MCF 10A (cell line): ENCODE results near the gene IST1. TPM values are rescaled to one million over a fixed set of nuclear protein-coding genes. Genes with fewer than 3 reads are reported as not detected.

Experiments used
- BruUV-seq: library from RNA; stranded (reverse); fragments of 400-500 nt; replicated peaks from 2 replicates; lab custom pipeline; 2021; lab: Mats Ljungman, UMichigan
- CTCF ChIA-PET: fragments of 300-600 bp; sonication (Branson Sonifier 250); formaldehyde crosslinking; extraction: SDS; loops from one replicate; lab custom pipeline; 2021; ENCODE audit warnings: antibody characterized with exemption, inconsistent platforms; lab: Yijun Ruan, JAX
- POLR2A ChIA-PET: fragments of 300-600, 350-650 bp; sonication (Branson Sonifier 250); formaldehyde crosslinking; extraction: SDS; loops from one replicate; lab custom pipeline; 2020; ENCODE audit warnings: antibody characterized with exemption, inconsistent platforms; lab: Yijun Ruan, JAX
- DNase-seq: peaks from one replicate; pipeline ENCODE4 v3.0.0-alpha.2; 2018; ENCODE audit not compliant: unreplicated experiment
- H3K27ac Mint-ChIP-seq: one replicate; pipeline ENCODE4 v1.8.0; 2022; ENCODE audit warnings: mild to moderate bottlenecking, low read depth, mixed read lengths; ENCODE audit not compliant: unreplicated experiment
- H3K27me3 Mint-ChIP-seq: one replicate; pipeline ENCODE4 v1.8.0; 2022; ENCODE audit warnings: mixed read lengths; ENCODE audit not compliant: insufficient read depth, unreplicated experiment
- H3K36me3 Mint-ChIP-seq: one replicate; pipeline ENCODE4 v1.8.0; 2022; ENCODE audit warnings: mild to moderate bottlenecking, moderate library complexity, mixed read lengths; ENCODE audit not compliant: insufficient read depth, unreplicated experiment
- H3K4me1 Mint-ChIP-seq: one replicate; pipeline ENCODE4 v1.8.0; 2022; ENCODE audit warnings: mixed read lengths; ENCODE audit not compliant: insufficient read depth, unreplicated experiment
- H3K4me3 Mint-ChIP-seq: one replicate; pipeline ENCODE4 v1.8.0; 2022; ENCODE audit warnings: mild to moderate bottlenecking, moderate library complexity, mixed read lengths; ENCODE audit not compliant: unreplicated experiment
- H3K9me3 Mint-ChIP-seq: one replicate; pipeline ENCODE4 v1.8.0; 2022; ENCODE audit warnings: mixed read lengths; ENCODE audit not compliant: unreplicated experiment
- intact Hi-C: fragments of 100-400 bp; cut with micrococcal nuclease; formaldehyde crosslinking; loops from 2 replicates; pipeline ENCODE4 v1.14.1; 2022
- total RNA-seq: library from RNA; stranded (reverse); gene quantifications from 2 replicates; pipeline ENCODE4 v1.2.3, GENCODE V29; 2022
- TF ChIP-seq, protein P1 (sequence below): fragments of 200-600 bp; IDR thresholded peaks from one replicate; pipeline ENCODE4 v1.8.0; 2022; ENCODE audit warnings: antibody characterized with exemption, mild to moderate bottlenecking; ENCODE audit not compliant: unreplicated experiment

The IST1 gene
- total RNA-seq, 1 experiment from 2014 or later = 127 TPM

DNA sequence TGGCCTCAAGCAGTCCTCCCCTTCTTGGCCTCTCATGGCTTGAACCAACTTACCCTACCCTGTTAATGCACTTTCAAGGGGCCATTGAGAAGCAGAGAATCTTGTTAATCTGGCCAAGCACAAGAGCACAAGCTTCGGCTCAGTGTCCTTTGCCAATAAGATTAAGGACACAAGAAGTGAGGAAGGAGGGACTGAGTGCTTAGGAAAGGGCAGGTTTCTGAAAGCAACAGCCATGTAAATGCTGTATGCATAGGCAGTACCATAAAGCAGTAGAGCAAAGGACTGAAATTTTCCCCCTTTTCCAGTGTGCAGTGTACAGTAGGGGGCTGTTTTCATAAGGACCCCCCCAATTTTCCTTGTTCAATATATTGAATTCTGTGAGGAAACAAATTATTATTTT is 37.7 kb downstream of the IST1 start:
- Mint-ChIP-seq H3K27me3 (no peaks in the 10 kb centered on the region), H3K4me1 (peaks cover 8% of the 10 kb centered on the region), H3K9me3 (no peaks in the 10 kb centered on the region), H3K4me3 (no peak overlapping the region), H3K36me3 (peaks cover 50% of the 10 kb centered on the region), H3K27ac (no peak overlapping the region)
- intact Hi-C loops = no loop called here
- no TSS peak for BruUV-seq
- no peak for DNase-seq
- POLR2A ChIA-PET = interaction anchor here (0.8 kb wide), 1 partner anchor 28 kb away, joined by 4 read pairs; no protein-coding TSS in a partner anchor
- CTCF ChIA-PET = no interaction called here
- TF ChIP-seq, protein P1, sequence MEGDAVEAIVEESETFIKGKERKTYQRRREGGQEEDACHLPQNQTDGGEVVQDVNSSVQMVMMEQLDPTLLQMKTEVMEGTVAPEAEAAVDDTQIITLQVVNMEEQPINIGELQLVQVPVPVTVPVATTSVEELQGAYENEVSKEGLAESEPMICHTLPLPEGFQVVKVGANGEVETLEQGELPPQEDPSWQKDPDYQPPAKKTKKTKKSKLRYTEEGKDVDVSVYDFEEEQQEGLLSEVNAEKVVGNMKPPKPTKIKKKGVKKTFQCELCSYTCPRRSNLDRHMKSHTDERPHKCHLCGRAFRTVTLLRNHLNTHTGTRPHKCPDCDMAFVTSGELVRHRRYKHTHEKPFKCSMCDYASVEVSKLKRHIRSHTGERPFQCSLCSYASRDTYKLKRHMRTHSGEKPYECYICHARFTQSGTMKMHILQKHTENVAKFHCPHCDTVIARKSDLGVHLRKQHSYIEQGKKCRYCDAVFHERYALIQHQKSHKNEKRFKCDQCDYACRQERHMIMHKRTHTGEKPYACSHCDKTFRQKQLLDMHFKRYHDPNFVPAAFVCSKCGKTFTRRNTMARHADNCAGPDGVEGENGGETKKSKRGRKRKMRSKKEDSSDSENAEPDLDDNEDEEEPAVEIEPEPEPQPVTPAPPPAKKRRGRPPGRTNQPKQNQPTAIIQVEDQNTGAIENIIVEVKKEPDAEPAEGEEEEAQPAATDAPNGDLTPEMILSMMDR = no peak

DNA sequence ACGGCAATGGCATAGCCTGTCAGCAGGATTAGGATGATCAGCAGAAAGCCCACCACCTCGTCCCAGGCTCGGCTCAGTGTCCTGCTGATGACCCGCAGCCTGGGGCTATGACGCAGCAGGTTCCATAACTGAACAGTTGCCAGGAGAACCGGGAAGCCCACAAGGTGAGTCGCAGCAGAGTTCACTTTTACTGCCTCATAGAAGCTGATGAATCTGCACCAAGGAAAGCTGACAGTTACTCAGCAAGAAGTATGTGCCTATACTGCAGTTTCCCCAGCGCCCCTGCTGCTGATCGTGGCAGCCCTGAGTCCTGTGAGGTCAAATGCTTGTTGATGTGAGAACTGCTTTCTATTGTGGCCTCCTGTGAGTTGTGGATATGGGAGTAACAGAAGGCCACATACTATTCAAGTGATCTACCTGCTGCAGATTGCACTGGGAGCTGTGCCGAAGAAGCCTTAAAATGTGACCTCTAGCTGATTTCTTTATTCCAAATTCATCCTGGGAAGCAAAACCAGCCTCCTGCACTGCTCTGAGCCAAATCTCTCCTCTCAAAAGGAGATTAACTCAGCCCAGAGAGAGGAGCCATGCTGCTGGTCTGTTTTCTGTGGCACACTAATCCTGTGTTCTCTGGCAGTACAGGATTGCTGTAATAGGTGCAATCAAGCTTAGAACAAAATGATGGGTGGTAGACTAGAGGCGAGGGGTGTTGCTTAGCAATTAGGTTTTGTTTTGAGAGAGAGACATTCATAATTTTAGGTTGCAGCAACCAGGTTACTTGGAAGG is 38.8 kb downstream of the IST1 start:
- ChIA-PET CTCF (interaction anchor here (0.6 to 1.9 kb wide), 4 partner anchors 21 to 52 kb away, joined by 3 to 10 read pairs (median 4); no protein-coding TSS in a partner anchor), POLR2A (interaction anchor here (1.9 kb wide), 1 partner anchor 38 kb away, joined by 4 read pairs; no protein-coding TSS in a partner anchor)
- Mint-ChIP-seq H3K27me3 (no peaks in the 10 kb centered on the region), H3K4me1 (peaks cover 7% of the 10 kb centered on the region), H3K4me3 (no peak overlapping the region), H3K36me3 (peaks cover 39% of the 10 kb centered on the region), H3K27ac (no peak overlapping the region), H3K9me3 (no peaks in the 10 kb centered on the region)
- BruUV-seq = no TSS peak
- intact Hi-C loops = no loop called here
- peak; percentile 8 for DNase-seq
- TF ChIP-seq, protein P1 = no peak

DNA sequence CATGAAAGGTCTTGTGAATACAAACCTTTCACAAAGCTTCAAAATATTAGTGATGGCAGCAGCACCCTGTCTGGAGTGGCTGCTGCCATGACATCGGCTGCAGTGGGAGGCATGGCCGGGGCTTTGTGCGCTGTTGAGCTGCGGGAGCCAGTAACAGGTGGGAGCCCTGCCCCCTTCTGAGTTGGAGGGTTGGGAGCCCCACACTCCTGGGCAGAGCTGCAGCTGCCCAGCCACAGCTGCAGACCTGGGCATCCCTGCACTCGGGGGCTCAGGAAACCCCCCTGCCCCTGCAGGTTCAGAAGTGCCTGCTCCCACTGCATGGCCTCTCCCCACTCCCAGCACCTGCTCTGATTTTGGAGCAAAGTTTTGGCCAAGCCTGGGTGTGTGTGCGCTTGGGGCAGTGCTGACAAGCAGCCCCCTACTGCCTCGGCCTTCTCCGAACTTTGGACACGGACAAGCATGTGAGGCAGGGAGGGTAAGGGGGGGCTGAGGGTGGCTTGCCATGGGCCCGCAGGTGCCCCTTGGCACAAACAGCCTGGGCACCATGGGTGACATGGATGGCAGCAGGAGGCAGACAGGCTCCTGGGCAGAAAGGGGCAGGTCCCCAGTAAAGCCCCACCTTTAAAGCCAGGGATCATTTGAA is 42.7 kb downstream of the IST1 start:
- no TSS peak for BruUV-seq
- TF ChIP-seq, protein P1 = no peak
- ChIA-PET CTCF (interaction anchor here (0.6 to 0.7 kb wide), 2 partner anchors 24 to 75 kb away, joined by 3 to 4 read pairs; no protein-coding TSS in a partner anchor), POLR2A (no interaction called here)
- H3K4me3 Mint-ChIP-seq = no peak overlapping the region
- no peaks in the 10 kb centered on the region for H3K9me3 Mint-ChIP-seq
- H3K4me1 Mint-ChIP-seq = no peaks in the 10 kb centered on the region
- intact Hi-C loops = no loop called here
- no peaks in the 10 kb centered on the region for H3K27me3 Mint-ChIP-seq
- H3K27ac Mint-ChIP-seq = no peak overlapping the region
- H3K36me3 Mint-ChIP-seq = peaks cover 16% of the 10 kb centered on the region
- no peak for DNase-seq

DNA sequence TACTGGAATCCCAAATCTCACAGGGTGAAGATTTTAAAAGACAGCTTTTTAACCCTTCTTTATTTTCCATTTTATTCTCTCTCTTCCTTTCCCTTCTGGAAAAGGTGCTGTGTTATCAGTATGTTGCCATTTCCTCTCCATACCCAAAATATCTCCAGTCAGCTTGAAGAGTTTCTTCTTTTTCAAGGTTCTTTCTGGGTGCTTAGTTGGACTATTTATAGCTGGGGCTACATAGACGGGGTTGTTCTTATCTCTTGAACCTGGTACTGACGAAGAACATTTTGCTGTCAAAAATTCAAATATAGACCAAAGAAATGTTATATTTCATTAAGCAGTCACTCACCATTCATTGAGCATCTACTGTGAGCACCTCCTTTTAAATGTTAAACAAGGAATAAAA is 48.6 kb downstream of the IST1 start:
- no peaks in the 10 kb centered on the region for H3K4me1 Mint-ChIP-seq
- H3K9me3 Mint-ChIP-seq = no peaks in the 10 kb centered on the region
- peaks cover 14% of the 10 kb centered on the region for H3K27me3 Mint-ChIP-seq
- H3K4me3 Mint-ChIP-seq = no peak overlapping the region
- TF ChIP-seq, protein P1 = no peak
- H3K36me3 Mint-ChIP-seq = no peaks in the 10 kb centered on the region
- BruUV-seq = no TSS peak
- DNase-seq = no peak
- ChIA-PET POLR2A (interaction anchor here (2.0 kb wide), 1 partner anchor 13 kb away, joined by 6 read pairs; no protein-coding TSS in a partner anchor), CTCF (interaction anchor here (0.6 kb wide), 1 partner anchor 17 kb away, joined by 5 read pairs; no protein-coding TSS in a partner anchor)
- intact Hi-C loops = no loop called here
- no peak overlapping the region for H3K27ac Mint-ChIP-seq
